Small intestine (tissue), 7 donors: ENCODE data around the gene TOMM5. TPM values are rescaled to one million over a fixed set of nuclear protein-coding genes. Genes with fewer than 3 reads are reported as not detected.

Experiments
- DNase-seq, 2 donors: peaks; one replicate each; pipeline versions ENCODE4 v3.0.0 to v3.0.0-alpha.2; 2013
- FAIRE-seq: peaks from 2 replicates; lab custom pipeline; 2012; peaks lifted over from hg19 to GRCh38; lab: Jason Lieb, UNC
- H3K27ac ChIP-seq, 3 donors: one replicate each; pipeline ENCODE4 v1.5.1; 2013; ENCODE audit warnings: low read length in 2 of 3, mild to moderate bottlenecking in 2 of 3, control low read depth in 1 of 3, inconsistent platforms in 1 of 3, low read depth in 1 of 3, moderate library complexity in 1 of 3
- H3K27me3 ChIP-seq, 3 donors: one replicate each; pipeline ENCODE4 v1.6.1; 2013; ENCODE audit warnings: low read length in 3 of 3, inconsistent platforms in 1 of 3; ENCODE audit not compliant: control insufficient read depth in 3 of 3, insufficient read depth in 3 of 3
- H3K36me3 ChIP-seq, 3 donors: one replicate each; pipeline ENCODE4 v1.6.1; 2013; ENCODE audit warnings: low read length in 3 of 3, inconsistent platforms in 1 of 3, low read depth in 1 of 3, mild to moderate bottlenecking in 1 of 3, moderate library complexity in 1 of 3; ENCODE audit not compliant: control insufficient read depth in 3 of 3, insufficient read depth in 2 of 3
- H3K4me1 ChIP-seq, 3 donors: one replicate each; pipeline ENCODE4 v1.6.1; 2013; ENCODE audit warnings: low read length in 2 of 3, inconsistent platforms in 1 of 3, low read depth in 1 of 3, mild to moderate bottlenecking in 1 of 3, moderate library complexity in 1 of 3; ENCODE audit not compliant: control insufficient read depth in 3 of 3, insufficient read depth in 2 of 3
- H3K4me3 ChIP-seq, 3 donors: one replicate each; pipeline ENCODE4 v1.5.1; 2013; ENCODE audit warnings: low read length in 3 of 3, control low read depth in 1 of 3, inconsistent platforms in 1 of 3, low read depth in 1 of 3, mild to moderate bottlenecking in 1 of 3, moderate library complexity in 1 of 3
- H3K9me3 ChIP-seq, 2 donors: one replicate each; pipeline ENCODE4 v1.6.1; 2013; ENCODE audit warnings: low read depth in 1 of 2, low read length in 1 of 2; ENCODE audit not compliant: control insufficient read depth in 2 of 2, insufficient read depth in 1 of 2
- WGBS, 3 donors: extraction: QIAGEN DNeasy Blood & Tissue Kit; methylation state at CpG; one replicate each; pipeline ENCODE4 v1.1.7; 2013; 5-methylcytosine and 5-hydroxymethylcytosine counted together
- polyA plus RNA-seq, 4 donors: library from polyadenylated mRNA; stranded (reverse) in 3 of 4; unstranded in 1 of 4; fragments of 200-250 nt in 3 of 4; fragments of 120-200 nt in 1 of 4; gene quantifications; one replicate each; pipeline versions ENCODE4 v1.2.1 to v1.2.3, GENCODE V29; 2013
- donor health status: healthy with polysubstance abuse.
- donor health status: control.
- donor health status: control.
- donor health status: Bipolar disorder and iron deficiency.
- donor health status: healthy.

Gene TOMM5
- polyA plus RNA-seq, 4 donors: 130 to 140 (median 137) TPM

GRCh38 chr9:37541465-37541864 lies 50.9 kb downstream of the TOMM5 start:
- H3K36me3 ChIP-seq: peaks cover 0 to 21% (median 2%) of the 10 kb centered on the region in 3 donors
- no peak for DNase-seq
- FAIRE-seq: no peak
- no peak overlapping the region for H3K27ac ChIP-seq
- H3K4me3 ChIP-seq: no peak overlapping the region
- H3K27me3 ChIP-seq: no peaks in the 10 kb centered on the region
- WGBS, 3 donors: 98 to 100% (median 99%) methylated on average over 8 of the region's 8 CpGs
- H3K4me1 ChIP-seq: no peaks in the 10 kb centered on the region
- no peaks in the 10 kb centered on the region for H3K9me3 ChIP-seq

DNA sequence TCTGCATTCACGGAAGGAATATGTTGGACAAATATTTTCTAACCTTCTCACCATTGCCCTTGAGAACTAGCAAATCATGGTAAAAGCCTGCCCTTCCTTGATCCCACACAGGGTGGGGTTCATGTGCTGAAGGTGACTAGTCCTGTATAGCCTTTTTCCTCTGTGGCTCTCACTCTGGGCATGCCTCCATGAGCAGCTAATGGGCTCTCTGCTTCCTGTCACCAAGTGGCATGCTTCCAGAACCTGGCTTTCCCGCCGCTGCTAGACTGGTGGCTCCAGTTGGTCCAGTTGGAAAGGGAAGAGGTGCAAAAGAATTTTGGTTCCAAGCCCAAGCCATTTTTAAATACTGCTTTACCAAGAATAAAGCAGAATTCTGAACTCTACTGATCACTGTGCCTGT lies 51.8 kb downstream of the TOMM5 start:
- no peaks in the 10 kb centered on the region for H3K4me1 ChIP-seq
- H3K4me3 ChIP-seq: no peak overlapping the region
- no peak overlapping the region for H3K27ac ChIP-seq
- DNase-seq (peak in 1 of 2 donors; percentile 6), FAIRE-seq (no peak)
- no peaks in the 10 kb centered on the region for H3K27me3 ChIP-seq
- 67 to 88% (median 83%) methylated on average over 3 of the region's 3 CpGs for WGBS, 3 donors
- H3K36me3 ChIP-seq: peaks cover 0 to 24% (median 2%) of the 10 kb centered on the region in 3 donors
- H3K9me3 ChIP-seq: no peaks in the 10 kb centered on the region

DNA sequence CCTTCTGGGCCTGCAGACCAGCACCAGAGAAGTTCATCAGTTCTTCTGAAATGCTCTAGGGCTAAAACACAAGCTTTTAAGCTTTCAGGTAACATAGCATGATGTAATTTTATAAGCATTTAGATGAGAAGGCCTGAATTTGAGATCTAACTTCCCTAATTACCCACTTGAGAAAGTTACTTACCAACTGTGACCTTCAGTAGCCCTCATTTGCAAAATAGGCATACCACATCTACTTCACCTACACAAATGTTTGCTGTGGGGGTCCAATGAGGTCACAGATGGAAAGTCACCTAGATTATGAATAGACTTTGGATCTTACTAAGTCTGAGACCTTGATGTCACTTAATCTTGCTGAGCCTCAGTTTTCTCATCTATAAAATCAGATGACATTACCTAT lies 52.8 kb downstream of the TOMM5 start:
- no peak overlapping the region for H3K4me3 ChIP-seq
- no peaks in the 10 kb centered on the region for H3K9me3 ChIP-seq
- no peaks in the 10 kb centered on the region for H3K27me3 ChIP-seq
- no peaks in the 10 kb centered on the region for H3K4me1 ChIP-seq
- H3K36me3 ChIP-seq: peaks cover 0 to 27% (median 2%) of the 10 kb centered on the region in 3 donors
- no peak overlapping the region for H3K27ac ChIP-seq
- no peak for FAIRE-seq
- DNase-seq: no peak

Other genes with a start within 250 kb of the TOMM5 start
- 100 to 1,000 TPM; 103 to 134 (median 123) TPM for gene GRHPR, start 169.9 kb downstream of the TOMM5 start, polyA plus RNA-seq
- 10 to 100 TPM in 1 of 4 donors, 1 to 10 TPM in 3; 5.8 to 15.8 (median 6.9) TPM for gene ZBTB5, start 127.1 kb downstream of the TOMM5 start, polyA plus RNA-seq
- gene POLR1E, start 106.6 kb downstream of the TOMM5 start, polyA plus RNA-seq: 10 to 100 TPM in 2 of 4 donors, 1 to 10 TPM in 2; 2.2 to 20.3 (median 11.2) TPM
- gene FBXO10, start 16.2 kb downstream of the TOMM5 start, polyA plus RNA-seq: 1 to 10 TPM; 1.4 to 4.4 (median 2.4) TPM
- under 1 TPM in 2 of 4 donors, not detected in 2; 0.06 TPM for gene FRMPD1, start 58.4 kb upstream of the TOMM5 start, polyA plus RNA-seq
- 10 to 100 TPM in 1 of 4 donors, 1 to 10 TPM in 3; 4.5 to 21.6 (median 5.6) TPM for gene TRMT10B, start 161.2 kb upstream of the TOMM5 start, polyA plus RNA-seq
- 10 to 100 TPM; 11.9 to 38.8 (median 25.5) TPM for gene EXOSC3, start 192.5 kb upstream of the TOMM5 start, polyA plus RNA-seq
- 10 to 100 TPM in 1 of 4 donors, 1 to 10 TPM in 3; 5.6 to 21.8 (median 7.5) TPM for gene DCAF10, start 208.2 kb upstream of the TOMM5 start, polyA plus RNA-seq